Neural crest cell (in vitro differentiated cells): Measurements from ENCODE around the gene PRR14. TPM values are rescaled to one million over a fixed set of nuclear protein-coding genes. Genes with fewer than 3 reads are reported as not detected.

ENCODE experiments used
- DNase-seq: peaks from one replicate; pipeline ENCODE4 v3.0.0; 2021; ENCODE audit warnings: low read depth, mixed read lengths, low spot score
- H3K27ac Mint-ChIP-seq: one replicate; pipeline ENCODE4 v1.8.0; 2021; ENCODE audit warnings: mild to moderate bottlenecking, mixed read lengths; ENCODE audit not compliant: unreplicated experiment
- H3K27me3 Mint-ChIP-seq: 2 replicates; pipeline ENCODE4 v1.8.0; 2021; ENCODE audit warnings: low read depth, mild to moderate bottlenecking, mixed read lengths
- H3K36me3 Mint-ChIP-seq: 2 replicates; pipeline ENCODE4 v1.8.0; 2021; ENCODE audit warnings: low read depth, mild to moderate bottlenecking, mixed read lengths
- H3K4me1 Mint-ChIP-seq: 2 replicates; pipeline ENCODE4 v1.8.0; 2021; ENCODE audit warnings: mixed read lengths
- H3K4me3 Mint-ChIP-seq: one replicate; pipeline ENCODE4 v1.8.0; 2021; ENCODE audit warnings: mild to moderate bottlenecking, mixed read lengths
- H3K9me3 Mint-ChIP-seq: 2 replicates; pipeline ENCODE4 v1.8.0; 2021; ENCODE audit warnings: mixed read lengths
- CTCF ChIP-seq: fragments of 200-600 bp; sonication (generic); conservative IDR thresholded peaks from 2 replicates; pipeline ENCODE4 v1.5.0; 2021; ENCODE audit warnings: antibody characterized with exemption, mild to moderate bottlenecking
- total RNA-seq: library from RNA; stranded (reverse); gene quantifications from 2 replicates; pipeline ENCODE4 v1.2.1, GENCODE V29; 2021

Gene PRR14
- total RNA-seq, 1 donor from 2014 or later = 67.0 TPM

GRCh38 chr16:30645727-30646126 lies 5.0 kb upstream of the PRR14 start:
- Mint-ChIP-seq H3K4me3 (no peak overlapping the region), H3K27ac (no peak overlapping the region), H3K9me3 (peaks cover 3% of the 10 kb centered on the region), H3K4me1 (peaks cover 6% of the 10 kb centered on the region), H3K36me3 (no peaks in the 10 kb centered on the region), H3K27me3 (no peaks in the 10 kb centered on the region)
- no peak for DNase-seq
- no peak for TF ChIP-seq CTCF

- Mint-ChIP-seq H3K27ac (no peak overlapping the region), H3K9me3 (peaks cover 3% of the 10 kb centered on the region), H3K27me3 (no peaks in the 10 kb centered on the region), H3K4me3 (no peak overlapping the region), H3K36me3 (no peaks in the 10 kb centered on the region), H3K4me1 (peaks cover 17% of the 10 kb centered on the region)
- TF ChIP-seq CTCF = no peak
- no peak for DNase-seq
Observed at GRCh38 chr16:30647274-30647571, 3.5 kb upstream of the PRR14 start.

- H3K27ac Mint-ChIP-seq = peak overlapping the region; percentile 99
- no peak for DNase-seq
- no peaks in the 10 kb centered on the region for H3K27me3 Mint-ChIP-seq
- H3K36me3 Mint-ChIP-seq = no peaks in the 10 kb centered on the region
- TF ChIP-seq CTCF = no peak
- peaks cover 26% of the 10 kb centered on the region for H3K4me1 Mint-ChIP-seq
- H3K4me3 Mint-ChIP-seq = peak overlapping the region; percentile 100
- peaks cover 3% of the 10 kb centered on the region for H3K9me3 Mint-ChIP-seq
Observed at GRCh38 chr16:30649725-30650368, 913 bp upstream of the PRR14 start.

- peaks cover 3% of the 10 kb centered on the region for H3K9me3 Mint-ChIP-seq
- peak overlapping the region; percentile 100 for H3K4me3 Mint-ChIP-seq
- H3K36me3 Mint-ChIP-seq = no peaks in the 10 kb centered on the region
- peak overlapping the region; percentile 99 for H3K27ac Mint-ChIP-seq
- peak; percentile 69 for TF ChIP-seq CTCF
- peak; percentile 42 for DNase-seq
- H3K27me3 Mint-ChIP-seq = no peaks in the 10 kb centered on the region
- H3K4me1 Mint-ChIP-seq = peaks cover 29% of the 10 kb centered on the region
Observed at GRCh38 chr16:30651124-30652004, 604 bp downstream of the PRR14 start.

GRCh38 chr16:30652005-30652296 lies 1.2 kb downstream of the PRR14 start:
- peak overlapping the region; percentile 82 for H3K27ac Mint-ChIP-seq
- no peaks in the 10 kb centered on the region for H3K27me3 Mint-ChIP-seq
- TF ChIP-seq CTCF = no peak
- no peaks in the 10 kb centered on the region for H3K36me3 Mint-ChIP-seq
- H3K9me3 Mint-ChIP-seq = peaks cover 3% of the 10 kb centered on the region
- peak overlapping the region; percentile 85 for H3K4me3 Mint-ChIP-seq
- DNase-seq = no peak
- H3K4me1 Mint-ChIP-seq = peaks cover 31% of the 10 kb centered on the region
